ENCODE measurements around the gene GATAD2B. TPM values are rescaled to one million over a fixed set of nuclear protein-coding genes. Genes with fewer than 3 reads are reported as not detected.
A peak's percentile ranks its signal among the peaks of the same experiment; 100 is the strongest.

Gene GATAD2B
- 1 to 10 TPM; 1.3 to 5.5 (median 2.1) TPM for polyA plus RNA-seq

GRCh38 chr1:153922972-153923925 is at the start of gene GATAD2B:
TSS of gene GATAD2B (minus strand) at chr1:153922972. CDS start at chr1:153828347, 94,625 bp downstream.
- peaks cover 52 to 54% of the 10 kb centered on the region in 2 donors for H3K4me1 Mint-ChIP-seq
- peak; percentile 99 to 100 (median 99) for DNase-seq
- H3K27me3 Mint-ChIP-seq (ENCODE audit: low read depth in 3 of 3): peaks cover 19 to 23% (median 20%) of the 10 kb centered on the region in 3 donors
- H3K9me3 Mint-ChIP-seq: no peaks in the 10 kb centered on the region
- peak within 1 kb of the TSS; percentile 97 to 99 (median 98) for H3K27ac Mint-ChIP-seq
- no peaks in the 10 kb centered on the region for H3K36me3 Mint-ChIP-seq
- H3K4me3 Mint-ChIP-seq: peak within 1 kb of the TSS; percentile 93 to 96 (median 94)

GRCh38 chr1:153970346-153970745 is 47.6 kb upstream of the GATAD2B start:
- Mint-ChIP-seq H3K27me3 (ENCODE audit: low read depth in 3 of 3) (peaks cover 0 to 3% (median 0%) of the 10 kb centered on the region in 3 donors), H3K9me3 (no peaks in the 10 kb centered on the region)
- DNase-seq: no peak

GRCh38 chr1:153968972-153969371 is 46.2 kb upstream of the GATAD2B start:
- Mint-ChIP-seq H3K4me1 (peaks cover 42 to 47% of the 10 kb centered on the region in 2 donors), H3K27ac (peak overlapping the region; percentile 84 to 99 (median 94)), H3K4me3 (peak overlapping the region; percentile 62 to 98 (median 96)), H3K27me3 (ENCODE audit: low read depth in 3 of 3) (peaks cover 0 to under 1% (median 0%) of the 10 kb centered on the region in 3 donors), H3K9me3 (no peaks in the 10 kb centered on the region), H3K36me3 (peaks cover 0 to 8% (median 0%) of the 10 kb centered on the region in 3 donors)
- no peak for DNase-seq

More at GRCh38 chr1:153970346-153970745, 47.6 kb upstream of the GATAD2B start:
- Mint-ChIP-seq H3K36me3 (peaks cover 0 to 17% (median 0%) of the 10 kb centered on the region in 3 donors), H3K4me1 (peaks cover 40 to 41% of the 10 kb centered on the region in 2 donors), H3K4me3 (no peak overlapping the region), H3K27ac (no peak overlapping the region)

- H3K27ac Mint-ChIP-seq: peak overlapping the region; percentile 89 to 99 (median 97)
- H3K4me1 Mint-ChIP-seq: peaks cover 48 to 53% of the 10 kb centered on the region in 2 donors
- no peaks in the 10 kb centered on the region for H3K9me3 Mint-ChIP-seq
- peaks cover 0 to 3% (median 2%) of the 10 kb centered on the region in 3 donors for H3K27me3 Mint-ChIP-seq (ENCODE audit: low read depth in 3 of 3)
- peaks cover 0 to 7% (median 0%) of the 10 kb centered on the region in 3 donors for H3K36me3 Mint-ChIP-seq
- H3K4me3 Mint-ChIP-seq: peak overlapping the region; percentile 91 to 98 (median 97)
- DNase-seq: no peak
Observed at GRCh38 chr1:153968408-153968807, 45.6 kb upstream of the GATAD2B start.

GRCh38 chr1:153968000-153968363 is 45.2 kb upstream of the GATAD2B start:
- no peak for DNase-seq
- Mint-ChIP-seq H3K9me3 (no peaks in the 10 kb centered on the region), H3K4me1 (peaks cover 52 to 57% of the 10 kb centered on the region in 2 donors), H3K4me3 (peak overlapping the region; percentile 91 to 98 (median 97)), H3K27me3 (ENCODE audit: low read depth in 3 of 3) (peaks cover 0 to 4% (median 3%) of the 10 kb centered on the region in 3 donors), H3K36me3 (peaks cover 0 to 4% (median 0%) of the 10 kb centered on the region in 3 donors), H3K27ac (peak overlapping the region; percentile 89 to 99 (median 97))

- peak within 1 kb of the TSS; percentile 91 to 98 (median 97) for H3K4me3 Mint-ChIP-seq
Observed at GRCh38 chr1:153967107-153967999, 44.6 kb upstream of the GATAD2B start, which contains the start of gene CREB3L4. TSS of gene CREB3L4 (plus strand) at chr1:153967902. CDS start at chr1:153968526, 624 bp downstream.

GRCh38 chr1:153963850-153964331 is 41.1 kb upstream of the GATAD2B start:
- no peak for DNase-seq
- peak overlapping the region; percentile 93 to 96 (median 95) for H3K27ac Mint-ChIP-seq
- H3K4me3 Mint-ChIP-seq: peak overlapping the region; percentile 89 to 96 (median 92)
- peaks cover 0 to 4% (median 3%) of the 10 kb centered on the region in 3 donors for H3K27me3 Mint-ChIP-seq (ENCODE audit: low read depth in 3 of 3)
- peaks cover 0 to 2% (median 0%) of the 10 kb centered on the region in 3 donors for H3K36me3 Mint-ChIP-seq
- H3K9me3 Mint-ChIP-seq: no peaks in the 10 kb centered on the region
- H3K4me1 Mint-ChIP-seq: peaks cover 61 to 72% of the 10 kb centered on the region in 2 donors

More at GRCh38 chr1:153967107-153967999, 44.6 kb upstream of the GATAD2B start, which contains the start of gene CREB3L4:
- H3K9me3 Mint-ChIP-seq: no peaks in the 10 kb centered on the region
- peak; percentile 88 to 89 (median 89) for DNase-seq
- peaks cover 0 to 4% (median 3%) of the 10 kb centered on the region in 3 donors for H3K27me3 Mint-ChIP-seq (ENCODE audit: low read depth in 3 of 3)
- H3K36me3 Mint-ChIP-seq: no peaks in the 10 kb centered on the region
- H3K27ac Mint-ChIP-seq: peak within 1 kb of the TSS; percentile 89 to 99 (median 97)
- peaks cover 58 to 64% of the 10 kb centered on the region in 2 donors for H3K4me1 Mint-ChIP-seq

GRCh38 chr1:153963030-153963849 is 40.5 kb upstream of the GATAD2B start, which contains the start of gene SLC39A1:
TSS of gene SLC39A1 (minus strand) at chr1:153963537. CDS start at chr1:153962715, 822 bp downstream.
- H3K36me3 Mint-ChIP-seq: peaks cover 0 to 2% (median 0%) of the 10 kb centered on the region in 3 donors
- peak within 1 kb of the TSS; percentile 89 to 96 (median 92) for H3K4me3 Mint-ChIP-seq

GRCh38 chr1:153962088-153963029 is 39.6 kb upstream of the GATAD2B start:
- Mint-ChIP-seq H3K4me3 (peak overlapping the region; percentile 89 to 96 (median 92)), H3K27ac (peak overlapping the region; percentile 93 to 96 (median 95)), H3K4me1 (peaks cover 54 to 67% of the 10 kb centered on the region in 2 donors), H3K9me3 (no peaks in the 10 kb centered on the region), H3K36me3 (peaks cover 0 to 2% (median 0%) of the 10 kb centered on the region in 3 donors), H3K27me3 (ENCODE audit: low read depth in 3 of 3) (peaks cover 0 to 13% (median 7%) of the 10 kb centered on the region in 3 donors)
- no peak for DNase-seq

More at GRCh38 chr1:153963030-153963849, 40.5 kb upstream of the GATAD2B start, which contains the start of gene SLC39A1:
- H3K9me3 Mint-ChIP-seq: no peaks in the 10 kb centered on the region
- H3K27ac Mint-ChIP-seq: peak within 1 kb of the TSS; percentile 93 to 96 (median 95)
- H3K27me3 Mint-ChIP-seq (ENCODE audit: low read depth in 3 of 3): peaks cover 0 to 5% (median 3%) of the 10 kb centered on the region in 3 donors
- DNase-seq: peak; percentile 89 to 90 (median 89)
- H3K4me1 Mint-ChIP-seq: peaks cover 58 to 71% of the 10 kb centered on the region in 2 donors

GRCh38 chr1:153961421-153961820 is 38.6 kb upstream of the GATAD2B start:
- peaks cover 0 to 13% (median 8%) of the 10 kb centered on the region in 3 donors for H3K27me3 Mint-ChIP-seq (ENCODE audit: low read depth in 3 of 3)
- no peak for DNase-seq
- H3K9me3 Mint-ChIP-seq: no peaks in the 10 kb centered on the region
- H3K36me3 Mint-ChIP-seq: peaks cover 0 to 2% (median 0%) of the 10 kb centered on the region in 3 donors
- H3K27ac Mint-ChIP-seq: peak overlapping the region in 5 of 6 donors; percentile 10 to 96 (median 43)
- peaks cover 54 to 67% of the 10 kb centered on the region in 2 donors for H3K4me1 Mint-ChIP-seq
- peak overlapping the region in 4 of 5 donors; percentile 7 to 92 (median 40) for H3K4me3 Mint-ChIP-seq

GRCh38 chr1:153960206-153960605 is 37.4 kb upstream of the GATAD2B start:
- H3K4me3 Mint-ChIP-seq: peak overlapping the region in 1 of 5 donors; percentile 42
- H3K27ac Mint-ChIP-seq: peak overlapping the region in 2 of 6 donors; percentile 31 to 40
- peaks cover 0 to 2% (median 0%) of the 10 kb centered on the region in 3 donors for H3K36me3 Mint-ChIP-seq
- H3K4me1 Mint-ChIP-seq: peaks cover 55 to 66% of the 10 kb centered on the region in 2 donors
- H3K9me3 Mint-ChIP-seq: no peaks in the 10 kb centered on the region
- no peak for DNase-seq
- H3K27me3 Mint-ChIP-seq (ENCODE audit: low read depth in 3 of 3): peaks cover 0 to 13% (median 8%) of the 10 kb centered on the region in 3 donors

Data from immature natural killer cell (primary cell).